HG03354 (cell line): Measurements from ENCODE around the gene RRAGC.
A peak's percentile ranks its signal among the peaks of the same experiment; 100 is the strongest.
"Not testable (repeated sequence)": the region's sequence is repeated elsewhere in the genome, so short reads cannot be mapped to it uniquely, and the experiment has no call there.

Source experiments
- ATAC-seq: cut with Tn5 transposase; IDR thresholded peaks from one replicate; pipeline ENCODE4 v1.9.1; 2021; ENCODE audit warnings: mild to moderate bottlenecking; ENCODE audit not compliant: unreplicated experiment, poor library complexity, severe bottlenecking

The RRAGC gene

DNA sequence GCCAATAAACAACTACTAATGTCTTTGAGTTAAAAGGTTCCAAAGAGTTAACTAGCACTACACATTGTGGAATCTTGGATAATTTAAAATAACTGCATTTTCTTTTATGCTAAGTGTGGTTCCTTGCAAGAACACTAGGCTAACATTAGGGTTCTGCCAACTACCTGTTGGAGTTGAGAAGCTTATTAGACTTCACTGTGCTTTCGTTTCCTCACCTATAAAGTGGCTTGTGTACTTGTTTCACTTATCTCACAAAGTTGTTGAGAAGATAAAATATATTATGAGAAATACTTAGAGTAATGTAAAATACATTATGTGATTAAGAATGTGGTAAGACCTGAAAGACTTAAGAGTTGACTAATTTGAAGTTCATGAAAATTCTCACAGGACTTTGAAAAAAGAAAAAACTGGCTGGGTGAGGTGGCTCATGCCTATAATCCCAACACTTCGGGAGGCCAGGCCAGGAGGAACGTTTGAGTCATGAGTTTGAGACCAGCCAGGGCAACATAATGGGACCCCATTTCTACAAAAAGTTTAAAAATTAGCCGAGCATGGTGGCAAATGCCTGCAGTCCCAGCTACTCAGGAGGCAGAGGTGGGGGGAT is 5.6 kb upstream of the RRAGC start:
- ATAC-seq: no peak

DNA sequence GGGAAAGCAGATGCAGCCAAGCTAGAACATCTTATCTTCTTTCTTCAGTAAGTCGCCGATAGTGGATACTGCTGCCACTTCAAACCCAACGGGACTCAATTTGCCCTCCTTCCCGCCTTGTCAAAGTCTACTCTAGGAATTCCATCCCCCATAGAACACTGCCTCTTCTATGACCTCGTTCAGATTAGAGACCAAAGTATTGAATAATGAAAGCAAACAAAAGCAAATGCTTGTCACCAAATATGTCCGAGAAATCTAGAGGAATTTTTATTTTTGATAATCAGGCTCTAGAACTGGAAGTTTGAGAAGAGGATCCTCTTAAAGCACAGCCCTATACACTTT is 853 bp upstream of the RRAGC start:
- ATAC-seq: no peak

- peak; percentile 25 for ATAC-seq
Observed at GRCh38 chr1:38858833-38859560, 575 bp downstream of the RRAGC start.

GRCh38 chr1:38852780-38853179 is 6.8 kb downstream of the RRAGC start:
- ATAC-seq: no peak

DNA sequence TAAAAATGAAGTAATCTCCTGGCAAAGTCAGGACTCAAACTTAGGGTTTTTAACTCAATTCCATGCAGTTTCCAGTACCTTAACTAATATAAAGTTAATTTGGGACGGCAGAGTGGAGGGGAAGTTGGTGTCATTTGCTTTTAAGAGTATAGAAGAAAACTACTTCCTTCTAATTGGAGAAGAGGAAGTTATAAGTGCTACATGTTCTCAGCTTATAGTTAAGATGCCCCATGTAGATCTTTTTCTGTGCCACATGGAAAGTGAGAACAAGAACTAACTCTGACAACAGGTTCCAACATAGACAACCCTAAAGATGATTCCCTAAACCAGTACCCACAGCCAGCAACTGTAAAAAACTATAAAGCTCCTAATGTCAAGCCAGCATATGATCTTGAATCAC is 11.5 kb downstream of the RRAGC start:
- no peak for ATAC-seq

GRCh38 chr1:38846210-38846609 is 13.4 kb downstream of the RRAGC start:
- ATAC-seq: no peak

GRCh38 chr1:38845088-38845487 is 14.5 kb downstream of the RRAGC start:
- not testable (repeated sequence) for ATAC-seq

DNA sequence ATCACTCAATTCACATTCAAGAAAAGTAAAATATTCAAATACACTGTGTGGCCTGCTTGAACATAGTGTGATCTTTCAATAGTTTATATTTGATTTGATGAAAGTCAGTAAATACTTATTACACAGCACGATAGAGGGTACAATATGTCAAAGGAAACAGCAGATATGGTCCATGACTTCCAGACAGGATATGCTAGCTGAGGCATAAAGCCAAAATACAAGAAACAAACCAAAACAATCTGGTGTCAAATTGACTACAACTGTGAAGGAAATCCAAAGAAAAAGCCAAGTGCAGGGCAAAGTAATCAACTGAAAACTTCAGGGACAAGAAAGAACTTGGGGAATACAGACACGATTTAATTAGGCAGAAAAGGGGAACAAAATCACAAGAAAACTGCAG is 19.3 kb downstream of the RRAGC start:
- ATAC-seq: no peak

- ATAC-seq: no peak
Observed at GRCh38 chr1:38839363-38839762, 20.2 kb downstream of the RRAGC start.

GRCh38 chr1:38836316-38836715 is 23.3 kb downstream of the RRAGC start:
- not testable (repeated sequence) for ATAC-seq

DNA sequence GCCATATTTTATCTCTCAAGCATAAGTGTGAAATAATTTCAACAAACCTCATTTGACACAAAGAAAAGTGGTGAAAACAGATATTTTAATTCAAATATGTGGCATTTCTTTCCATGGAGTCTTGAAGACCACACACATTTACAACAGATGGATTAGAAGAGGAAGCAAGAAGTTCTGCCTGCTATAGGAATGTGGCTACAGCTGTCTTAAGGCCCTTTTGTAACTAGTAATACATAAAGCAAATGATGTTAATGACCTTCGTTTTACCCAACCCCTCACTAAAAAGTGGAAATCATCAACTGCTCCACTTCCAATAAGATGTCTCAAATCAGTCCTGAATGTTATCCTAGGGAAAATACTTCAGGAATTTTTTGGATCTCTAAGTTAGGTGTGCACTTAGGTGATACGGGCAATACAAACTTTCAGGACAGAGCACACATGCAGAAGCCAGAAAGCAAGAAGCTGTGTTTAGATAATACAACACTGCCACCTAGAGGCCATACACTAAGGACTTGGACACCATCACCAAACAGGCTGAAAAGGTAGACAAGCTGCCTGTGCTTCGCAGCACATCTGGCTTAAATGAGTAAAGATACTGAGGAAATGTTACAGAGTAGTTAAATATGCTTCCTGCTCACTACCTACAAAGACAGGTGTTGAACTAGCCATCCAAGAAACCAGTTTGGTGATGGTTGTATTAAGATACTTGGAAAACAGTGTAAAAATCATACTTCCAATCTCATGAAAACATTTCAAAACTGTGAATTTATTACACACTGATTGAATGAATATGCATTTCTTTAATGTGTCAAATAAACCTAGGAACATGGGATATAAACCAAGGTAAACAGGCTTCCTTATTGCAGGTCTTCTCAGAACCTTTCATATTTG is 24.4 kb downstream of the RRAGC start:
- no peak for ATAC-seq

- ATAC-seq: no peak
Observed at GRCh38 chr1:38834221-38834782, 25.3 kb downstream of the RRAGC start.

GRCh38 chr1:38833146-38833545 is 26.4 kb downstream of the RRAGC start:
- ATAC-seq: no peak

DNA sequence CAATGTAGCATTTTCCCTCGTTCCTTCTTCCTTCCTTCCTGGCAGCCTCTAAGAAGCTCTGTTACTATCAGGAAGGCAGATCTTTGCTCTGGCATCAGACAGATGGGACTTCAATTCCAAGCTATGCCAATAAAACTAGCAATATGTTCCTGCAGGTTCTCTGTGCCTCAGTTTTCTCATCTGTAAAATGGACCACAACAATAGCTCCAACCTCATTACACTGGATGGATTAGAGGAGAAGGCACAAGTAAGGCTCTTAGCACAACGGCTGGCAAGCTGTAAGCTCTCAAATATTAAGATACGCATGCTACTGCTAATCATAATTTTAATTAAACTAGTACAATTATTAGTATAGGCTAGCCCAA is 27.2 kb downstream of the RRAGC start:
- ATAC-seq: no peak

GRCh38 chr1:38831731-38832369 is 27.7 kb downstream of the RRAGC start:
- no peak for ATAC-seq

DNA sequence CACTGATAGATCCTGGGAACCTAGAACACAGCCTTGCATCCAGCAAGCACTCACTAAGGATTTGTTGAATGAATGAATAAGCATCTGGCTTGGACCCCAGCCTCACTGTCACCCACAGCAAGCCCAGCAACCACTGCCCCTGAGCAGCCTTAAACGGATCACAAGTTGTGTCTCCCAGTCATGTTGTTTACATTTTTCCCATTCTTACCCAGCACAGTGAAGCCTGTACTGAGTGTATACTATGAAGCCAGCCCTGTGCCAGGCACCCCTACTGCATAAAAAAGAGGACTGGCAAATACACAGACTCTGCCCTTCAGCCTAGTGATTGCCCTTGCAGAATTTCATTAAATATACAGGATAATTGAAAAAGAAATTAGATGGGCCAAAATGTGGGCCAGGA is 30.2 kb downstream of the RRAGC start:
- no peak for ATAC-seq

- no peak for ATAC-seq
Observed at GRCh38 chr1:38827318-38827717, 32.3 kb downstream of the RRAGC start.

DNA sequence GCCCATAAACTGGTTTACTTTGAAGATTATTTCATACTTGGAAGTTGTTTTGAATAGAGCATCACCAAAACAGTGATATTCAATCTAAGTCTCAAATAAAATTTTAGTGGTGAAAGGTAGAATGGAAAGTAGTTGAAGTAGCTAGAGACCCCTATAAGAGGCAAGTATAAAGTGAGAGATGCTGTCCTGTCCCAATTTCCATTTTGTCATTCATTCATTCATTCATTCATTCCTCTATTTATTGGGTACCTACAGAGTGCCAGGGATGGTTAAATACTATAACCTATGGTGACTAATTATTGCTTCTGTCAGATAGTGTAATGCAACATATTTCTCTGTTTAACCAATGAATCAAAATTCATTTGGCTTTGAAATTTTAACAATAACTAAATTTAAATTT is 32.7 kb downstream of the RRAGC start:
- ATAC-seq: no peak

GRCh38 chr1:38826262-38826661 is 33.3 kb downstream of the RRAGC start:
- no peak for ATAC-seq

DNA sequence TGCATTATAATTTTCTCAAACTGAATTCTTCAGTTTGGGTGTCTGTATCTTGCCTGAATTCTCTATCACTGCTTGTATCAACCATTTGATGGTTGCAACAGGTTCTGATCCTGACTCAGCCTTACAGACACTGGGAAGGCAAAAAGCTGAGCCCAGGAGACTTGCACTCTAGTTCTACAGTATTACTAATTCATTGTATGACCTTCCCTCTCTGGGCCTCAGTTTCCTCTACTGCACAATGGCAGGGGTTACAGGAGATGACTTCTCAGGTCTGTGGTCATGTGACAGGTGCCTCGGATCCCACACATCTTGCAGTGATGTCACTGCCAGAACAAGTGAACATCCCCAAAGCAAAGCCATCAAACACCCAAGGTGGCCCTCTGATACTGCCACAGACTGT is 38.7 kb downstream of the RRAGC start:
- no peak for ATAC-seq
